CD14-positive monocyte (primary cell): Measurements from ENCODE around the gene TMEM60. TPM values are rescaled to one million over a fixed set of nuclear protein-coding genes. Genes with fewer than 3 reads are reported as not detected.
A peak's percentile ranks its signal among the peaks of the same experiment; 100 is the strongest.

ENCODE experiments used
- DNase-seq, 3 donors: peaks; one replicate each; pipeline ENCODE4 v3.0.0-alpha.2; 2011 to 2022
- H2AFZ ChIP-seq: 2 replicates; pipeline ENCODE4 v1.6.0; 2012; ENCODE audit warnings: mild to moderate bottlenecking, low read depth, low read length, inconsistent platforms; ENCODE audit not compliant: insufficient read depth, poor library complexity, severe bottlenecking
- H3K27ac ChIP-seq, 2 donors: 1 replicate in 1 of 2; 2 replicates in 1 of 2; pipeline ENCODE4 v1.5.1; 2012 to 2013; ENCODE audit warnings: low read length in 2 of 2, control low read depth in 1 of 2, inconsistent platforms in 1 of 2, low read depth in 1 of 2, mild to moderate bottlenecking in 1 of 2
- H3K27me3 ChIP-seq, 2 donors: one replicate each; pipeline versions ENCODE4 v1.6.0 to v1.6.1; 2011 to 2013; ENCODE audit warnings: low read length in 2 of 2; ENCODE audit not compliant: control insufficient read depth in 2 of 2, insufficient read depth in 2 of 2
- H3K36me3 ChIP-seq, 2 donors: replicated peaks in 1 of 2; 1 replicate in 1 of 2; 2 replicates in 1 of 2; pipeline versions ENCODE4 v1.5.1 to v1.6.1; 2012 to 2013; ENCODE audit warnings: low read length in 2 of 2, control low read depth in 1 of 2, inconsistent platforms in 1 of 2, mild to moderate bottlenecking in 1 of 2; ENCODE audit not compliant: insufficient read depth in 2 of 2, control insufficient read depth in 1 of 2
- H3K4me1 ChIP-seq, 2 donors: 1 replicate in 1 of 2; 2 replicates in 1 of 2; pipeline versions ENCODE4 v1.5.1 to v1.6.1; 2012 to 2013; ENCODE audit warnings: low read length in 2 of 2, control low read depth in 1 of 2, inconsistent platforms in 1 of 2, mild to moderate bottlenecking in 1 of 2, moderate library complexity in 1 of 2; ENCODE audit not compliant: insufficient read depth in 2 of 2, control insufficient read depth in 1 of 2
- H3K4me2 ChIP-seq: replicated peaks from 2 replicates; pipeline ENCODE3; 2012; ENCODE audit warnings: low read length, moderate library complexity, mild to moderate bottlenecking; ENCODE audit not compliant: poor library complexity, severe bottlenecking; ENCODE audit errors: extremely low read depth
- H3K4me3 ChIP-seq, 3 experiments: fragments of 200-600 bp in 1 of 3; sonication (generic) in 1 of 3; replicated peaks in 1 of 3; 1 replicate in 2 of 3; 2 replicates in 1 of 3; pipeline ENCODE4 v1.5.1; 2011 to 2013; ENCODE audit warnings: low read length in 3 of 3, mild to moderate bottlenecking in 3 of 3, control low read depth in 2 of 3, low read depth in 2 of 3, inconsistent platforms in 1 of 3, moderate library complexity in 1 of 3
- H3K79me2 ChIP-seq: 2 replicates; pipeline ENCODE4 v1.6.0; 2012; ENCODE audit warnings: mild to moderate bottlenecking, control low read depth, inconsistent platforms, low read length, moderate library complexity; ENCODE audit not compliant: insufficient read depth
- H3K9ac ChIP-seq: 2 replicates; pipeline ENCODE4 v1.6.0; 2017; ENCODE audit warnings: low read length, mild to moderate bottlenecking; ENCODE audit not compliant: insufficient read depth, poor library complexity, severe bottlenecking
- H3K9me3 ChIP-seq, 2 donors: replicated peaks in 1 of 2; 1 replicate in 1 of 2; 2 replicates in 1 of 2; pipeline versions ENCODE4 v1.5.1 to v1.6.1; 2012 to 2013; ENCODE audit warnings: low read length in 2 of 2, control low read depth in 1 of 2; ENCODE audit not compliant: control insufficient read depth in 1 of 2, insufficient read depth in 1 of 2
- H4K20me1 ChIP-seq: 2 replicates; pipeline ENCODE4 v1.6.0; 2012; ENCODE audit warnings: mild to moderate bottlenecking, low read length, control low read depth, moderate library complexity; ENCODE audit not compliant: insufficient read depth
- H3K27ac Mint-ChIP-seq, 7 donors: one replicate each; pipeline ENCODE4 v1.8.0; 2020; ENCODE audit warnings: mild to moderate bottlenecking in 7 of 7, mixed read lengths in 7 of 7, moderate library complexity in 6 of 7, inconsistent platforms in 2 of 7
- H3K27me3 Mint-ChIP-seq, 3 donors: one replicate each; pipeline ENCODE4 v1.8.0; 2021 to 2022; ENCODE audit warnings: low read depth in 3 of 3, mild to moderate bottlenecking in 3 of 3, mixed read lengths in 3 of 3, moderate library complexity in 3 of 3, inconsistent platforms in 1 of 3
- H3K36me3 Mint-ChIP-seq, 2 donors: one replicate each; pipeline ENCODE4 v1.8.0; 2020; ENCODE audit warnings: mixed read lengths in 2 of 2, inconsistent platforms in 1 of 2, mild to moderate bottlenecking in 1 of 2
- H3K4me1 Mint-ChIP-seq: one replicate; pipeline ENCODE4 v1.8.0; 2020; ENCODE audit warnings: mild to moderate bottlenecking, mixed read lengths
- H3K4me3 Mint-ChIP-seq, 2 donors: one replicate each; pipeline ENCODE4 v1.8.0; 2020; ENCODE audit warnings: mild to moderate bottlenecking in 2 of 2, mixed read lengths in 2 of 2, moderate library complexity in 1 of 2
- H3K9me3 Mint-ChIP-seq, 7 donors: one replicate each; pipeline ENCODE4 v1.8.0; 2020 to 2022; ENCODE audit warnings: mixed read lengths in 7 of 7, mild to moderate bottlenecking in 6 of 7, moderate library complexity in 6 of 7, inconsistent platforms in 2 of 7
- WGBS: methylation state at CpG from one replicate; pipeline ENCODE4 v1.1.5; 2013; ENCODE audit warnings: missing lambda C conversion rate; ENCODE audit not compliant: insufficient coverage; 5-methylcytosine and 5-hydroxymethylcytosine counted together
- intact Hi-C, 2 donors: fragments of 100-400 bp; cut with micrococcal nuclease; formaldehyde crosslinking; loops; one replicate each; pipeline versions ENCODE4 v1.15.0 to v1.15.1; 2023
- polyA plus RNA-seq, 3 donors: library from polyadenylated mRNA; depleted of rRNA in 1 of 3; unstranded in 2 of 3; stranded (reverse) in 1 of 3; fragments of 300-500 nt in 2 of 3; fragments of >200 nt in 1 of 3; fragmentation: Illumina TruSeq in 2 of 3; gene quantifications; 1 replicate in 2 of 3; 2 replicates in 1 of 3; pipeline ENCODE4 v1.2.3, GENCODE V29; 2012 to 2021
- TF ChIP-seq, protein P1 (sequence below): fragments of 200-600 bp; IDR thresholded peaks from one replicate; pipeline ENCODE4 v1.8.0; 2022; ENCODE audit warnings: antibody characterized with exemption, mild to moderate bottlenecking

The TMEM60 gene
- polyA plus RNA-seq, 3 donors, result 5.5 to 27.6 (median 25.6) TPM

DNA sequence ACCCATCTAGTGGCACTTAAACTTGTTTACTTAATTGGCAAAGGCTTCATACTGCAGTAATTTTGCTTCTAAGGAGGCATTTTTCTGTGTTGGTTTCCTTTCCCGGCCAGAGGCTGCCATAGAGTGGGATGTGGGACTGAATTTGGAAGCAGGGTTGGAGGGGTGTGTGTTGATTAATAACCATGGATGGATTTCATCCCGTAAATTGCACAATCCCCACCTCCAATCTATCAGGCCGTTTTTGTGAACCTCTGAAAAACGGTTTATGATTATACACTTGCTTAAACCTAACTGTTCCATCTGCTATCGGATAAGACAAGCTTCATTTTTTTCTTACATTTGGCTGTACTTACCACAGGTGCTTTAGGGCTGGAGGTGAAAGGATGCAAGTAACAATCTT is 1.3 kb downstream of the TMEM60 start:
- TF ChIP-seq, protein P1, sequence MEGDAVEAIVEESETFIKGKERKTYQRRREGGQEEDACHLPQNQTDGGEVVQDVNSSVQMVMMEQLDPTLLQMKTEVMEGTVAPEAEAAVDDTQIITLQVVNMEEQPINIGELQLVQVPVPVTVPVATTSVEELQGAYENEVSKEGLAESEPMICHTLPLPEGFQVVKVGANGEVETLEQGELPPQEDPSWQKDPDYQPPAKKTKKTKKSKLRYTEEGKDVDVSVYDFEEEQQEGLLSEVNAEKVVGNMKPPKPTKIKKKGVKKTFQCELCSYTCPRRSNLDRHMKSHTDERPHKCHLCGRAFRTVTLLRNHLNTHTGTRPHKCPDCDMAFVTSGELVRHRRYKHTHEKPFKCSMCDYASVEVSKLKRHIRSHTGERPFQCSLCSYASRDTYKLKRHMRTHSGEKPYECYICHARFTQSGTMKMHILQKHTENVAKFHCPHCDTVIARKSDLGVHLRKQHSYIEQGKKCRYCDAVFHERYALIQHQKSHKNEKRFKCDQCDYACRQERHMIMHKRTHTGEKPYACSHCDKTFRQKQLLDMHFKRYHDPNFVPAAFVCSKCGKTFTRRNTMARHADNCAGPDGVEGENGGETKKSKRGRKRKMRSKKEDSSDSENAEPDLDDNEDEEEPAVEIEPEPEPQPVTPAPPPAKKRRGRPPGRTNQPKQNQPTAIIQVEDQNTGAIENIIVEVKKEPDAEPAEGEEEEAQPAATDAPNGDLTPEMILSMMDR, result no peak
- H3K9me3 Mint-ChIP-seq, result peaks cover 0 to 3% (median 0%) of the 10 kb centered on the region in 7 donors
- Histone ChIP-seq H3K4me3 (peak overlapping the region; percentile 84 to 97 (median 91)), H3K27me3 (no peaks in the 10 kb centered on the region), H2AFZ (peak overlapping the region; percentile 97), H3K27ac (peak overlapping the region in 1 of 2 donors; percentile 92), H3K4me2 (peak overlapping the region; percentile 86), H3K9me3 (no peaks in the 10 kb centered on the region), H3K79me2 (peaks cover 96% of the 10 kb centered on the region), H3K9ac (peak overlapping the region; percentile 84), H3K4me1 (peaks cover 28 to 47% of the 10 kb centered on the region in 2 donors), H3K36me3 (peaks cover 0 to 5% of the 10 kb centered on the region in 2 donors), H4K20me1 (peaks cover 36% of the 10 kb centered on the region)
- H3K36me3 Mint-ChIP-seq, result peaks cover 6 to 23% of the 10 kb centered on the region in 2 donors
- H3K27ac Mint-ChIP-seq, result peak overlapping the region in 4 of 7 donors; percentile 89 to 98 (median 95)
- no peak for DNase-seq
- no peaks in the 10 kb centered on the region for H3K27me3 Mint-ChIP-seq
- H3K4me3 Mint-ChIP-seq, result peak overlapping the region; percentile 97 to 98
- intact Hi-C loops, result loop anchor here in 1 of 2 donors (5.0 kb wide), 1 partner anchor 100 kb away; the partner anchor contains the start of gene RSBN1L
- WGBS, result no CpG with 5 or more reads among the region's 5 CpGs
- H3K4me1 Mint-ChIP-seq, result peaks cover 54% of the 10 kb centered on the region

DNA sequence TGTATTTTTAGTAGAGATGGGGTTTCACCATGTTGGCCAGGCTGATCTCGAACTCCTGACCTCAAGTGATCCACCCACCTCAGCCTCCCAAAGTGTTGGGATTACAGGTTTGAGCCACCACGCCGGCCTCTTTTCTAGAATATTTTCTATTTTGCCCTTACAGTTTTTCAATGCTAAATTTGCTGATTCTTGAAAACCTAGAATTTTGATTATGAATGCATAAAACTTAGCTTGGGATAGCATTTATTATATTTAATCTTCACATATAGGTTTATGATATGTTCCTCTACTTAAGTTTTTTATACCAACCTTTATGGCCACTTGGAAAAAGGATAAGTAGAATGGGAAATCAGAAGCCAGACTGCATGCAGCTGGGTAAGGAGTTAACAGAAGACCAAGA is 2.1 kb downstream of the TMEM60 start:
- no peaks in the 10 kb centered on the region for H3K27me3 ChIP-seq
- intact Hi-C loops, result loop anchor here in 1 of 2 donors (5.0 kb wide), 1 partner anchor 99 kb away; the partner anchor contains the start of gene RSBN1L
- no peak for DNase-seq
- Mint-ChIP-seq H3K4me1 (peaks cover 53% of the 10 kb centered on the region), H3K36me3 (peaks cover 6 to 21% of the 10 kb centered on the region in 2 donors), H3K27me3 (no peaks in the 10 kb centered on the region), H3K27ac (peak overlapping the region in 1 of 7 donors; percentile 17), H3K9me3 (peaks cover 0 to under 1% (median 0%) of the 10 kb centered on the region in 7 donors), H3K4me3 (peak overlapping the region in 1 of 2 donors; percentile 52)
- no CpG with 5 or more reads among the region's 3 CpGs for WGBS
- no peak overlapping the region for H2AFZ ChIP-seq
- H3K79me2 ChIP-seq, result peaks cover 87% of the 10 kb centered on the region
- TF ChIP-seq, protein P1, result no peak
- no peak overlapping the region for H3K27ac ChIP-seq
- H3K9ac ChIP-seq, result no peak overlapping the region
- H3K4me1 ChIP-seq, result peaks cover 28 to 50% of the 10 kb centered on the region in 2 donors
- H3K4me2 ChIP-seq, result peak overlapping the region; percentile 86
- no peaks in the 10 kb centered on the region for H3K9me3 ChIP-seq
- H3K36me3 ChIP-seq, result peaks cover 0 to 10% of the 10 kb centered on the region in 2 donors
- peak overlapping the region in 1 of 3 experiments; percentile 97 for H3K4me3 ChIP-seq
- H4K20me1 ChIP-seq, result peaks cover 36% of the 10 kb centered on the region
